ENCODE measurements around the gene RARA.

DNA sequence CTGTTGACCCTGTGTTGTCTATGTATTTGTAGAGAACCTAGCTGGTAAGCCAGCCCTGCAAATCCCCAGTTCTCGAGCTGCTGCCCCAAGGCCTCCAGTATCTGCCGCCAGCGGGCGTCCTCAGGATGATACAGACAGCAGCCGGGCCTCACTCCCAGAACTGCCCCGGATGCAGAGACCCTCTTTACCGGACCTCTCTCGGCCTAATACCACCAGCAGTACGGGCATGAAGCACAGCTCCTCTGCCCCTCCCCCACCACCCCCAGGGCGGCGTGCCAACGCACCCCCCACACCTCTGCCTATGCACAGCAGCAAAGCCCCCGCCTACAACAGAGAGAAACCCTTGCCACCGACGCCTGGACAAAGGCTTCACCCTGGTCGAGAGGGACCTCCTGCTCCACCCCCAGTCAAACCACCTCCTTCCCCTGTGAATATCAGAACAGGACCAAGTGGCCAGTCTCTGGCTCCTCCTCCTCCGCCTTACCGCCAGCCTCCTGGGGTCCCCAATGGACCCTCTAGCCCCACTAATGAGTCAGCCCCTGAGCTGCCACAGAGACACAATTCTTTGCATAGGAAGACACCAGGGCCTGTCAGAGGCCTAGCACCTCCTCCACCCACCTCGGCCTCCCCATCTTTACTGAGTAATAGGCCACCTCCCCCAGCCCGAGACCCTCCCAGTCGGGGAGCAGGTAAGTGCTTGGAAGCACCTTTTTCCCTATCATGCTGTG lies 44.4 kb upstream of the RARA start:
- no peak for TF ChIP-seq CTCF (conservative IDR thresholded peaks at IDR 0.05; ENCODE audit: low read length)
- TF ChIP-seq EZH2phosphoT487 (IDR thresholded peaks at IDR 0.05; ENCODE audit: borderline replicate concordance), result no peak
